NCI-H1048 (cell line): ENCODE measurements around the gene RAP1GAP.

Experiments
- DNase-seq: peaks from one replicate; lab custom pipeline; 2025; lab: John Stamatoyannopoulos, UW

Gene RAP1GAP

GRCh38 chr1:21662426-21663247 is 6.5 kb downstream of the RAP1GAP start:
- no peak for DNase-seq

DNA sequence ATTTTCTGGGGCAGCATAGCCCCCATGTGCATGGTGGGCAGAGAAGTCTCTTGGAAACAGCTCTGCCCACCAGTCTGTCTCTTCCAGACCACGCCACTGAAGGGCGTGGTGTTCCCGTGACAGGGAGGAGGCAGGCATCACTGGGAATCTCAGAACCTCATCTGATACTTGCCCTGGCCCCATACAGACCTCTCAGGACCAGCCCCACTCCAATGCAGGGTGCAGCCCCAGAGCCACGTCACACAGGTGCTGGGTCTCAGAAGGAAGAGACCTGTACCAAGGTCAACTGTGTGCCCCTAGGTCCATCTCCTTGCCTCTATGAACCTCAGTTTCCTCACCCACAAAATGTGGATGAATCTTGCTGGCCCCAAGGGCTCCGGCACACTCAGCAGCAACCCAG is 7.3 kb downstream of the RAP1GAP start:
- DNase-seq: no peak

GRCh38 chr1:21659924-21660326 is 9.2 kb downstream of the RAP1GAP start:
- no peak for DNase-seq

DNA sequence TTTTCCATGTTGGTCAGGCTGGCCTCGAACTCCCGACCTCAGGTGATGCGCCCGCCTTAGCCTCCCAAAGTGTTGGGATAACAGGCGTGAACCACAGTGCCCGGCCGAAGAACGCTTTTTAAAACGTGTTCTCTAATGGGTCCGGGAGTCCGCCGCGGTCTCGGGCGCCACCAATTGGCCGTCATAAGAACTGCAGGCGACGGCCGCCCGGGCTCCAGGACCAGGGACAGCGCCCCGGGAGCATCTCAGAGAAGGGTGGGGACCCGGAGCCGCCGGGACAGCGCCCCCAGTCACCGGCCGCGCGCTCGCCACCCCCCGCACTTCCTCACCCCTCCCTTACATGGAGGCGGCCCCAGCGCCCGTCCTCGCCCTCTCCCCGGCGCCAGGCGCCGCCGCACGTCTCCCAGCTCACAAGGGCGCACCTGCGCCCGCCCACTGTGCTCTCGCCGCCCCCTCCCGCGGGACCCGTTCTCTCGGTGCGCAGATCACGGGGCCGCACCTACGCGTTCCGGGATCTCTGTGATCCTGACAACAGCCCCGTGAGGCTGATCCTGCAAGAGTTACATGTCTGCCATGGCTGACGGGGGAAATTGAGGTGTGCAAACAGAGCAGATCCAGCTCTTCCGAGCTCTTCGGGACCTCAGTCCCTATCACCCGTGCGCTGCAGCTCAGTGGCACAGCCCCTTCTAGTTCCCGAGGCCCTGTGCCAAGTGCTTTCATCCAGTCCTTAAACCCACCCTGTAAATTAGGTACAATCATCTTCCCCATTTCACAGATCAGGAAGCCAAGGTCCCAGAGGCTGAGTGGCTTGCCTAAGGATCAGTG is 9.8 kb downstream of the RAP1GAP start:
- DNase-seq: no peak

DNA sequence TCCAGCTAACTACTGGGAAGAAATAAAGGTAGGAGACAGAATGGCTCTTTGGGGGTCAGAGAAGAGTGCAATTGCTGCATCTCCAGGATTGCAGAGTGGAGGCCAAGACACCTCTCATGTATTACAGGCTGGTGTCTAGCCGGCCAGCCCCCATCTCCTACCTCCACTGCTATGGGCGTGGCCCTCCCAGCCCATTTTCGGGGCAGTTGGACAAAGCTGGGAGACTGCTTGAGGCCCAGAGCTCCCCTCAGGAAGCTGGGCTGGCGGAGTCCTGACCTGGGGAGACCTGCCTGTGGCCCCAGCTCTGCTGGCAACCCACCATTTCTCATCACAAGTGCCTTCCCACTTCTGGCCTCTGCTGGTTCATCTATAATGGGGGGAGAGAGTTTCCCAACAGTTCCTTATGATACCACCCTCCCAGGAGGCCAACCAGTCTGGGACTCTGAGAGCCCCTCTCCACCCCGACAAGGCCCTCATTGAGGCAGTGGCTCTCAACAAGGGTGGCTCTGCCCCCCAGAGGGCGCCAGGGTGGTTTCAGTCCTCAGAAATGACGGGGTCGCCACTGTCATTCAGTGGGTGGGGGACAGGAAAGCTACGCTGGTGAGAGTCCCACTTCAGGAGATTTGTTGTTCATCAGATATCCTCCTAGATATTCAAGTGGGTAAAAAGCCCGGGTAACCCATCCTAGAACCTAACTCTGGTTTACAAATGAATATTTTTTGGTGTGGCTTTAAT is 11.5 kb downstream of the RAP1GAP start:
- no peak for DNase-seq

DNA sequence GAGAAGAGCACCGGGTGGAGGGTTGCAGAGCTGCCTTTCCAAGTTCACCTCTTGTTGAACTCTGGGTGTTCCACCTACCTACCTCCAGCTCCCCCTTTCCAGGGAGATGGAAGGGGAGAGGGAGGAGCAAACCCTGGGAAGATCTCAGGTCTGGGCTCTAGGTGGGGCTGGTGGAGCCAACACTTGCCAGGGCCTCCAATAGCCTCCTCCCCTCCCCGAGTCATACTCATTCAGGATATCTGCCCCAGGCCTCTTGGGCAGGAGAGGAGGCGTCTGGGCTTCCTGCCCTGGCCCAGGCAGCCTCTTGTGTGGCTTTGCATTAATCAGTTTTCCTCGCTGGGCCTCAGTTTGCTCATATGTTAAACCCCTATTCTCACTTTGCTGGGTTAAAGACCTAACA is 13.4 kb downstream of the RAP1GAP start:
- DNase-seq: no peak

GRCh38 chr1:21655259-21655658 is 13.9 kb downstream of the RAP1GAP start:
- no peak for DNase-seq

DNA sequence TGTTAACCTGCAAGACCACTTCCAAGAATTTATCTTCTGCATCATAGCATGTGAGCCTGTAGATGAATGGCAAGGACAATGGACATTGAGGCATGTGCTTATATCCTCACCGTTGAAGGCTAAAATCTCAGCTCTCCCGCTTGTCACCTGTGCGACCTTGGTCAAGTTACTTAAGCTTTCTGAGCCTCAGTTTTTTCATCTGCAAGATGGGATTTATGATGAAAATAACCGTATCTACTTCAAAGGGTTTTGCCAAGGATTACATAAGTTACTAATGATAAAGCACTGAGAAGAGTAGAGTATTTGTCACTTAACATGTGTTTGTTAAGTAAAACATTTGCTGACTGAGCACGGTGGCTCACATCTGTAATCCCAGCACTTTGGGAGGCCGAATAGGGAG is 14.9 kb downstream of the RAP1GAP start:
- DNase-seq: no peak

GRCh38 chr1:21653744-21654100 is 15.4 kb downstream of the RAP1GAP start:
- DNase-seq: no peak

- no peak for DNase-seq
These were observed 16.0 kb downstream of the RAP1GAP start for GRCh38 chr1:21652937-21653743.

DNA sequence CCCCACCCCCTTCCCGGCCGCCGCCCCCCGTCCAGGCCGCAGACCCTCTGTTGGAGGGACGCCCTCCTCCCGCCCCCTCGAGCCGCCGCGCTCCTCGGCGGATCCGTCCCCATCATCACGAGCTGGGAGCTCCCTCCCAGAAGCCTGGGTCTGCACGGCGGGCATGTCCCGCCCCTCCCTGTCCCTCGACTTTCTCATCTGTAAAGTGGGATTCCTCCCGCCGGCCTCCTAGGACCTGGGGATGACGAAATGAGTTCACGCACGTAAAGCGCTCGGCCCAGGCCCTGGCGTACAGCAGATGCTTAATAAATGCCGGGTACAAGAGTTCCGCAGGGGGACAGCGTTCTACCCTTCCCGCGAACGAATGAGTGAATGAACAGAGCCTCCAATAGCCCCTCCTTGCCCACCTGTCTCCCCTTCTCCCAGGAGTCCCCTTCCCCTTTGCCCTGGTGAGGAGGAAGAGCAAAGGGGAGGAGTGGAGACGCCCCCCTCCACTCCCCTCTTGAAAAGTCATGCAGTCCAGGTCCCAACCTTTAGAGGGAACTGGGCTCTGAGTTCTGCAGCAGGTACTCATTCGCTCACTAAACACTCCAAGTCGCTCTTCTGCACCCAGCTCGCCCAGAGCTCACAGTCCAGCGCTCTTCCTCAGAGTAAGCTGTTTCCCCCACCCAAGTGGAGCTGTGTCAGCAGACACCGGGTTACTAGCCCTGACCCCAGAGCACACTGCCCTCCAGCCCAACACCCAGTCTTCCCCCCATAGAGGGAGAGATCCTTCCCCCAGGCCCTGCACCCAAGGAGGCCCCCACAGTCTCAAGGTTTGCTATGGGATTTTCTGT is 16.8 kb downstream of the RAP1GAP start:
- no peak for DNase-seq

GRCh38 chr1:21651214-21652042 is 17.7 kb downstream of the RAP1GAP start:
- DNase-seq: no peak

DNA sequence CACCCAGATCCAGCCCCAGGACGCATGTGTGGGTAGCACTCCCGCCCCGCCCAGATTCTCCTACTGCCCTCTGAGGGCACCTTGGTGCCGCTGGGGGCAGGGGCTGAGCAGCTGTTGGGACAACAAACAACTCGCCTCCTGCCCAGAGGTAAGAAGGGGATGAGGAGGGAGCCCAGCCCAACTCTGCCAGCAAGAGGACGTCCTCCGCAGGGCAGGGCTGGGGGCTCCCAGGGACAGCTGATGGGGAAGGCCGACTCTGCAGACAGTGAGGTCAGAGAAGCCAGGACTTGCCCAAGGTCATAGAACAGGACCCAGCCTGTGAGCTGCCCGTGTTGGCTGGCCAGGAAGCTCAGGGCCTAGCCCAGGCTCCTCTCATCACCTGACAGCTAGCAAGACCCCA is 18.8 kb downstream of the RAP1GAP start:
- no peak for DNase-seq

DNA sequence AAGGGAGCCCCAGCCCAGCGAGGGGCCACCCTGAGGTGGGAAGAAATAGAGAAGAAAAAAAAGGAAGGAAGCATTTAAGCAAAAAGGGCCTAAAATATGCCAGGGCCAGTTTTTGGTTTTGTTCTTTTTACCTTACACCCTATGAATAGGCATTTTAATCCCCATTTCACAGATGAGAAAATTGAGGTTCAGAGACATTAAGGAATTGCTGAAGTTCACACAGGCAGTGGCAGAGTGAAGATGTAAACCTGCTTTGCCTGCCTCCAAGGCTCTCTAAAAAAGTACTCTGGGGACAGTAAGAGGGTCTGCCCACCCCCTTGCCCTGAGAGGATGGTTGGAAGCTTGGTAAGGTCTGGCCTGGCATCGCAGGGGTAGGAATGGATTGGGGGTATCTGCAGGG is 19.8 kb downstream of the RAP1GAP start:
- no peak for DNase-seq

DNA sequence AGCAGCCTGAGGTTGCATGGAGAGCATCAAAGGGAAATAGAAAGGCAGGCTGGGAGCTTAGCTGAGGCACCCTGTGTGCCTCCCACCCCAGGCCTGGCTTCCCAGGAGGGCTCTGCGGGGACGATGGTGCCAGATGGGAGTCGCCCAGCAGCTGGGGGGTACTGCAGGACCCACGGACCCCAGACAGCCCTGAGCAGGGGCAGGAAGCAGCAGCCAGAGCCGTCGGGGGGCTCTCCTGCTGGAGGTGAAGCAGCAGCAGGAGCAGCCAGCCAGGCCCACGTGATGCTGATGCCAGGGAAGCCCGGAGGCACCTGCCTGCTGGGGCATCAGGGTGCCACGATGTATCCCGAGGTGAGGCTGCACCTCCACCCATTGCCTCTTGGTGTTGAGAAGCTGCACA is 20.4 kb downstream of the RAP1GAP start:
- no peak for DNase-seq

DNA sequence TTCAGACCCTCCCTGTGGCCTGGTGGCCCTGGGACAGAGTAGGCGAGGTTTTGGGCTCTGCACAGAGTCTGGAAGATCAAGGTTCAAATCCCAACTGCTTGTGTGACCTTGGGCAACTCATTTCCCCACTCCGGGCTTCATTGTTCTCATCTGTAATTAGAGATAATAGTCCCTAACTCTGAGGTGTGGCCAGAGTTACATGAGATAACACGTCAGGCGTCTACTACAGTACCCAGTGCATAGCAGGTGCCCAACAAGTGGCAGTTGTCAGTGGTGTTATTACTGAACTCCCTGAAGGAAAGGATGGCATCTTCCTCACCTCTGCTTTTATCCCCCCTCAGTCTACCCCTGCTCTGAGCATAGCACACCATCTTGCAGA is 20.8 kb downstream of the RAP1GAP start:
- DNase-seq: no peak

DNA sequence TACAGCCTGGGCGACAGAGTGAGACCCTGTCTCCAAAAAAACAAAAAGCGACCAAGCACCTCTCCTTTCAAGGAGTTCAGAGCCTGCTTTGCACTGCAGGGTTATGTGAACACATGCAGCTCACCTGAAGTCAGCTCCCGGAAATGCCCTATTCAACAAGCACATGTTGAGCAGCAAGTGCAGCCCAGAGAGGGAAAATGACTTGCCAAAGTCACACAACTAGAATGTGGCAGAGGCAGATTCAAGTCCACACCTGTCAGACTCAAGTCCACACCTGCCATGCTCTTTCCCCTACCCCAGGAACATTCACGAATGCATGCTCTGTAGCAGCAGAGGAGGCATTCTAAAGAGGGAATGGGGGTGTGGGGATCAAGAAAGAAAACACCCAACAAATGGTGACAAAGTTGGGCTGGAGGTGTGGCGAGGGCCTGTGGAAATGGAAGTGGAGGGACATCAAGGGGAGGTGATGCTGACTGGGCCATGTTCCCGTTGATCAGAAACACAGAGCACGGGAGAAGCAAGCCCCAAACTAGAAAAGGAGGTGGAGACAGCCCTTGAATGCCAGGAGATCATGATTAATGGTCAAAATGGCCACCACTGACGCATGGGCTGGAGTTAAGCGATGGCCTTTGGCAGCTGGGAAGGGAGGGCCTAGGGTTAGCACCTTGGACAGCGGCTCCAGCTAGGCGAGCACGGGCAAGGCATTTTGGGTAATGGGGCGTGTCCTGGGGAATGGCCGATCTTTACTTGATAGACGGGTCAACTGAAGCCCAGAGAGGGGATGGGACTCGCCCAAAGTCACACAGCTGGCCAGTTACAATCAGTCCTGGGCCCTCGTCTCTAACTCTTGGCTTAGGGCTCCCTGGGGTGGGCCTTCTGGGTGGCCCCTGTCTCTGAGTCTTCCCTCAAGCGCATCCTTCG is 21.5 kb downstream of the RAP1GAP start:
- DNase-seq: no peak

DNA sequence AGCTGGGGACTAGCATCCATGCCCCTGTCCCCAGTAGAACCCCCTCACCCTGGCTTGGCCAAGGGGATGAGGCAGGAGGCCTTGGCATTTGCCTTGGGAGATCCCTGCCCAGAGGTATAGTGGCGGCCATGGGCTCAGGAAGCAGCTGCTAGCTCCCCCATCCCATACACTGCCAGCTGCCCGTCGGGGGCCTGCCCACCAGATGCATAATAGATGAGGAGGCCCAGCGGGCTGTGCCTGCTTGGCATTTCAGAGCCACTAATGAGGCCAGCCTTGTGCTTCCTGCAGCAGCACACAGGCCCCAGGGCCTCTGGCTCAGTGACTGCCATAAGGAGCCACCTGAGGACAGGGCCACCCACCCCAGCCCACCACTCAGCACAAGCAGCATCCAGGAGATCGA is 23.6 kb downstream of the RAP1GAP start:
- no peak for DNase-seq

DNA sequence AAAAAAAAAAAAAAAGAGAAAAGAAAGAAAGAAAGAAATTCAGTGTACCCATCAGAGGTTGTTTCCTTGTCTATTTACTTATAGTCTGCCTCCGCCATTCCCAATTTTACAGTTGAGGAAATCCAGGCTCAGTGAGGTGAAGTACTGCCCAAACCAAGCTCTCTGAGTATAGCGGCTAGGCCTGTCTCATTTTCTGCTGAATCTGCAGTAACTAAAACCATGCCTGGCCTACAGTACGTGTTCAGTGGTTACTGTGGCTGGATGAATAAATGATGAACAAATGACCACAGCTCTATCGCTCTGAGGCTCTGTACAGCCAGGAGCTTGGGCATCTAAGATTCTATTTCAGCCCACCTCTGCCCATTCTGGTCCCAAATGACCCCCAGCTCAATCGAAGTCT is 24.3 kb downstream of the RAP1GAP start:
- DNase-seq: no peak
